Measurements from ENCODE around the gene CDH3.

DNA sequence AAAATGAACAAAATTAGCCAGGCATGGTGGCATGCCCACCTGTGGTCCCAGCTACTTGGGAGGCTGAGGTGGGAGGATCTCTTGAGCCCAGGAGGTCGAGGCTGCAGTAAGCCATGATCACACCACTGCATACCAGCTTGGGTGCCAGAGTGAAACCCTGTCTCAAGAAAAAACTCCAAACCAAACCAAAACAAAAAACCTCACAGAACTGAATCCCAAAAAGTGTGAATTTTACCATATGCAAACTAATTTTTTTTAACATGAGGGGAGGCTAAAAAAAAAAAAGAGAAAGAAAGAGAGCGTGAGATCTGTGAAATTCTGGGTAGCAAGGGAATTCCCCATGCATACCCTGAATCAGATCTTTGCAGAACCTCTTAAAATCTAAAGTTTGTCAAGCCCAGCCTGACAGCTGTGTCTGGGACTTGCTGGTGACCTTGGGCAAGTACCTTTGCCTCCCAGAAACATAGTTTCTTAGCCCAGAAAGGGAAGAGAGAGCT, 74.9 kb downstream of the CDH3 start:
- TF ChIP-seq, protein P1, sequence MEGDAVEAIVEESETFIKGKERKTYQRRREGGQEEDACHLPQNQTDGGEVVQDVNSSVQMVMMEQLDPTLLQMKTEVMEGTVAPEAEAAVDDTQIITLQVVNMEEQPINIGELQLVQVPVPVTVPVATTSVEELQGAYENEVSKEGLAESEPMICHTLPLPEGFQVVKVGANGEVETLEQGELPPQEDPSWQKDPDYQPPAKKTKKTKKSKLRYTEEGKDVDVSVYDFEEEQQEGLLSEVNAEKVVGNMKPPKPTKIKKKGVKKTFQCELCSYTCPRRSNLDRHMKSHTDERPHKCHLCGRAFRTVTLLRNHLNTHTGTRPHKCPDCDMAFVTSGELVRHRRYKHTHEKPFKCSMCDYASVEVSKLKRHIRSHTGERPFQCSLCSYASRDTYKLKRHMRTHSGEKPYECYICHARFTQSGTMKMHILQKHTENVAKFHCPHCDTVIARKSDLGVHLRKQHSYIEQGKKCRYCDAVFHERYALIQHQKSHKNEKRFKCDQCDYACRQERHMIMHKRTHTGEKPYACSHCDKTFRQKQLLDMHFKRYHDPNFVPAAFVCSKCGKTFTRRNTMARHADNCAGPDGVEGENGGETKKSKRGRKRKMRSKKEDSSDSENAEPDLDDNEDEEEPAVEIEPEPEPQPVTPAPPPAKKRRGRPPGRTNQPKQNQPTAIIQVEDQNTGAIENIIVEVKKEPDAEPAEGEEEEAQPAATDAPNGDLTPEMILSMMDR (IDR thresholded peaks at IDR 0.05): no peak
- no peak for TF ChIP-seq POLR2AphosphoS5 (IDR thresholded peaks at IDR 0.05)
- TF ChIP-seq POLR2A (IDR thresholded peaks at IDR 0.05; ENCODE audit: low read depth): no peak

Measured in esophagus muscularis mucosa (tissue), 3 donors.